ENCODE results near the gene ARHGAP26.

DNA sequence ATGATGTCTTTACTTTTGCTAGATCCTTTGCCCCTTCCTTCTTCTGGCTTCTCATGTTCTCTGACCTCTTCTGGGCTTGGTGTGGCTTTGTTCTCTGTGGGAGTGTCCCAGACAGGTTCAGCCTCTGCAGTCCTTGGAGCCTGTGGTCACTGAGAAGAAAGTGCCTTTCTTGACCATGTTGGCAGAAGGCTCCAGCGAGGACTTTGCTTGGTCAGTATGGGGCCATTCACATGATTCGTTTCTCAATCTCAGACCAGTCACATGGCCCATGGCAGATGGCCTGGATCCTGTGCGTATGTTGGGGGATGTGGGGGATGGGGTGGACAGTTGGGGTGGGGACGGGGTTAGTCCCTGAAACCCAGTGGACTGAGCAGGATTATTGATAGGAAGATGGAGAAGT is 274.1 kb downstream of the ARHGAP26 start:
- TF ChIP-seq, protein P1, sequence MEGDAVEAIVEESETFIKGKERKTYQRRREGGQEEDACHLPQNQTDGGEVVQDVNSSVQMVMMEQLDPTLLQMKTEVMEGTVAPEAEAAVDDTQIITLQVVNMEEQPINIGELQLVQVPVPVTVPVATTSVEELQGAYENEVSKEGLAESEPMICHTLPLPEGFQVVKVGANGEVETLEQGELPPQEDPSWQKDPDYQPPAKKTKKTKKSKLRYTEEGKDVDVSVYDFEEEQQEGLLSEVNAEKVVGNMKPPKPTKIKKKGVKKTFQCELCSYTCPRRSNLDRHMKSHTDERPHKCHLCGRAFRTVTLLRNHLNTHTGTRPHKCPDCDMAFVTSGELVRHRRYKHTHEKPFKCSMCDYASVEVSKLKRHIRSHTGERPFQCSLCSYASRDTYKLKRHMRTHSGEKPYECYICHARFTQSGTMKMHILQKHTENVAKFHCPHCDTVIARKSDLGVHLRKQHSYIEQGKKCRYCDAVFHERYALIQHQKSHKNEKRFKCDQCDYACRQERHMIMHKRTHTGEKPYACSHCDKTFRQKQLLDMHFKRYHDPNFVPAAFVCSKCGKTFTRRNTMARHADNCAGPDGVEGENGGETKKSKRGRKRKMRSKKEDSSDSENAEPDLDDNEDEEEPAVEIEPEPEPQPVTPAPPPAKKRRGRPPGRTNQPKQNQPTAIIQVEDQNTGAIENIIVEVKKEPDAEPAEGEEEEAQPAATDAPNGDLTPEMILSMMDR (IDR thresholded peaks at IDR 0.05; ENCODE audit: low read length): no peak
- no peak for TF ChIP-seq EZH2 (IDR thresholded peaks at IDR 0.05; ENCODE audit: borderline replicate concordance, low read length)
